ENCODE measurements around the gene TEX12.

GRCh38 chr11:112123129-112123528 is 44.0 kb upstream of the TEX12 start:
- TF ChIP-seq EZH2 (IDR thresholded peaks at IDR 0.05; ENCODE audit: borderline replicate concordance, low read depth, low read length, severe bottlenecking) (no peak), CTCF (IDR thresholded peaks at IDR 0.05; ENCODE audit: borderline replicate concordance, extremely low read depth, low read length, poor library complexity, severe bottlenecking) (no peak)

Measured in DND-41 (cell line).